Body of pancreas (tissue), 4 donors: ENCODE measurements around the gene MAPK8. TPM values are rescaled to one million over a fixed set of nuclear protein-coding genes. Genes with fewer than 3 reads are reported as not detected.
A peak's percentile ranks its signal among the peaks of the same experiment; 100 is the strongest.

Experiments used
- ATAC-seq: fragments of 150-250 bp; one replicate; pipeline ENCODE4 v1.9.1; 2016
- DNase-seq, 4 donors: peaks; one replicate each; pipeline ENCODE4 v3.0.0-alpha.2; 2019
- H3K27ac ChIP-seq, 4 donors: fragments of 200-600 bp; sonication (generic); 1 replicate in 3 of 4; 2 replicates in 1 of 4; pipeline versions ENCODE4 v1.5.1 to v1.6.1; 2016 to 2019; ENCODE audit warnings: mild to moderate bottlenecking in 1 of 4, mixed read lengths in 1 of 4, moderate library complexity in 1 of 4
- H3K27me3 ChIP-seq, 2 donors: fragments of 200-600 bp; sonication (generic); one replicate each; pipeline ENCODE4 v1.6.0; 2016; ENCODE audit warnings: mild to moderate bottlenecking in 1 of 2
- H3K36me3 ChIP-seq, 2 donors: fragments of 200-600 bp; sonication (generic); replicated peaks in 1 of 2; 2 replicates each; pipeline ENCODE4 v1.5.1; 2016; ENCODE audit warnings: low read depth in 2 of 2; ENCODE audit not compliant: insufficient read depth in 1 of 2
- H3K4me1 ChIP-seq: fragments of 200-600 bp; sonication (generic); one replicate; pipeline ENCODE4 v1.6.0; 2016
- H3K4me3 ChIP-seq, 2 donors: fragments of 200-600 bp; sonication (generic); 1 replicate in 1 of 2; 2 replicates in 1 of 2; pipeline ENCODE4 v1.5.1; 2016 to 2019
- H3K9me3 ChIP-seq, 3 donors: fragments of 200-600 bp; sonication (generic); 1 replicate in 2 of 3; 2 replicates in 1 of 3; pipeline ENCODE4 v1.5.1; 2016
- CTCF ChIP-seq, 7 experiments: fragments of 450-650 bp in 4 of 7; fragments of 200-600 bp in 3 of 7; sonication (generic) in 3 of 7; IDR thresholded peaks; one replicate each; pipeline ENCODE4 v1.5.1; 2016 to 2019; ENCODE audit warnings: antibody characterized with exemption in 7 of 7
- POLR2A ChIP-seq, 3 donors: fragments of 450-650 bp; IDR thresholded peaks; one replicate each; pipeline ENCODE4 v1.6.1; 2016; ENCODE audit warnings: antibody characterized with exemption in 3 of 3, mild to moderate bottlenecking in 2 of 3
- WGBS, 2 donors: methylation state at CpG; one replicate each; pipeline ENCODE4 v1.1.5; 2017; 5-methylcytosine and 5-hydroxymethylcytosine counted together
- intact Hi-C: fragments of 100-400 bp; cut with DNase I; formaldehyde crosslinking; loops from one replicate; pipeline ENCODE4 v1.15.1; 2023
- total RNA-seq, 2 donors: library from RNA; depleted of rRNA; stranded (reverse); fragments of >200 nt; gene quantifications; one replicate each; pipeline ENCODE4 v1.1.0, GENCODE V29; 2016

MAPK8 gene
- 10 to 100 TPM; 16.1 to 22.7 TPM for total RNA-seq

- ATAC-seq = peak; percentile 95
- WGBS, 2 donors = 1 to 2% methylated on average over 13 to 41 of the region's 86 CpGs
- H3K4me3 ChIP-seq = peak within 1 kb of the TSS; percentile 60 to 70
- peak within 1 kb of the TSS; percentile 90 to 98 (median 94) for H3K27ac ChIP-seq
- TF ChIP-seq POLR2A (IDR thresholded peaks at IDR 0.05) = peak; percentile 82 to 95 (median 89)
- TF ChIP-seq CTCF (IDR thresholded peaks at IDR 0.05) = no peak
- no peaks in the 10 kb centered on the region for H3K36me3 ChIP-seq
- H3K27me3 ChIP-seq = no peaks in the 10 kb centered on the region
- DNase-seq = peak; percentile 96 to 97 (median 96)
- H3K4me1 ChIP-seq = peaks cover 14% of the 10 kb centered on the region
- intact Hi-C loops = no loop called here
- no peaks in the 10 kb centered on the region for H3K9me3 ChIP-seq
Observed at GRCh38 chr10:48306265-48306869, at the start of gene MAPK8. Gene MAPK8, plus strand, starts transcription at chr10:48306677. Its CDS starts 94,984 bp downstream, at chr10:48401661.

- Histone ChIP-seq H3K9me3 (no peaks in the 10 kb centered on the region), H3K27ac (no peak overlapping the region), H3K27me3 (no peaks in the 10 kb centered on the region), H3K4me3 (no peak overlapping the region), H3K36me3 (no peaks in the 10 kb centered on the region), H3K4me1 (peaks cover 1% of the 10 kb centered on the region)
- 77 to 88% methylated on average over 3 of the region's 3 CpGs for WGBS, 2 donors
- intact Hi-C loops = no loop called here
- no peak for ATAC-seq
- no peak for DNase-seq
- TF ChIP-seq CTCF (IDR thresholded peaks at IDR 0.05) (no peak), POLR2A (IDR thresholded peaks at IDR 0.05) (no peak)
Observed at GRCh38 chr10:48257407-48257961, 49.0 kb upstream of the MAPK8 start.

GRCh38 chr10:48258105-48258504 is 48.4 kb upstream of the MAPK8 start:
- H3K4me1 ChIP-seq = no peaks in the 10 kb centered on the region
- no peaks in the 10 kb centered on the region for H3K36me3 ChIP-seq
- no peaks in the 10 kb centered on the region for H3K9me3 ChIP-seq
- WGBS, 2 donors = 77 to 100% methylated on average over 1 of the region's 1 CpG
- ATAC-seq = no peak
- H3K27ac ChIP-seq = no peak overlapping the region
- TF ChIP-seq CTCF (IDR thresholded peaks at IDR 0.05) (no peak), POLR2A (IDR thresholded peaks at IDR 0.05) (no peak)
- no peaks in the 10 kb centered on the region for H3K27me3 ChIP-seq
- intact Hi-C loops = no loop called here
- no peak for DNase-seq
- no peak overlapping the region for H3K4me3 ChIP-seq

- 67 to 82% methylated on average over 4 of the region's 4 CpGs for WGBS, 2 donors
- H3K4me1 ChIP-seq = no peaks in the 10 kb centered on the region
- H3K36me3 ChIP-seq = no peaks in the 10 kb centered on the region
- H3K9me3 ChIP-seq = no peaks in the 10 kb centered on the region
- no peak overlapping the region for H3K4me3 ChIP-seq
- no peak overlapping the region for H3K27ac ChIP-seq
- H3K27me3 ChIP-seq = no peaks in the 10 kb centered on the region
- intact Hi-C loops = no loop called here
- no peak for TF ChIP-seq CTCF (IDR thresholded peaks at IDR 0.05)
- TF ChIP-seq POLR2A (IDR thresholded peaks at IDR 0.05) = no peak
- no peak for DNase-seq
- no peak for ATAC-seq
Observed at GRCh38 chr10:48266528-48266927, 39.9 kb upstream of the MAPK8 start.
